Stomach smooth muscle (tissue), 2 donors: ENCODE data around the gene CPT1B.
"Not testable (repeated sequence)": the region's sequence is repeated elsewhere in the genome, so short reads cannot be mapped to it uniquely, and the experiment has no call there.

Experiments used
- H3K27ac ChIP-seq: one replicate; pipeline ENCODE4 v1.7.0; 2013; ENCODE audit warnings: mild to moderate bottlenecking, low read length, inconsistent platforms
- H3K27me3 ChIP-seq, 2 donors: one replicate each; pipeline ENCODE4 v1.7.0; 2013; ENCODE audit warnings: low read length in 2 of 2; ENCODE audit not compliant: insufficient read depth in 2 of 2, control insufficient read depth in 1 of 2
- H3K36me3 ChIP-seq, 2 donors: one replicate each; pipeline ENCODE4 v1.7.0; 2013; ENCODE audit warnings: low read length in 2 of 2; ENCODE audit not compliant: control insufficient read depth in 2 of 2, insufficient read depth in 2 of 2
- H3K4me1 ChIP-seq: one replicate; pipeline ENCODE4 v1.7.0; 2013; ENCODE audit warnings: low read length; ENCODE audit not compliant: control insufficient read depth, insufficient read depth
- H3K4me3 ChIP-seq, 2 donors: one replicate each; pipeline ENCODE4 v1.7.0; 2013; ENCODE audit warnings: low read length in 2 of 2
- H3K9ac ChIP-seq, 2 donors: one replicate each; pipeline ENCODE4 v1.7.0; 2013; ENCODE audit warnings: low read length in 2 of 2, mild to moderate bottlenecking in 1 of 2
- H3K9me3 ChIP-seq, 2 donors: one replicate each; pipeline ENCODE4 v1.7.0; 2013; ENCODE audit warnings: low read length in 2 of 2; ENCODE audit not compliant: control insufficient read depth in 2 of 2
- donor health status: healthy.
- donor health status: Pancreatic carcinoma.

Gene CPT1B

GRCh38 chr22:50620593-50621355, 42.5 kb upstream of the CPT1B start:
- H3K9ac ChIP-seq, result no peak overlapping the region

GRCh38 chr22:50614296-50614695, 36.1 kb upstream of the CPT1B start:
- not testable (repeated sequence) for H3K27ac ChIP-seq, H3K9me3 ChIP-seq, H3K9ac ChIP-seq, H3K4me1 ChIP-seq, H3K36me3 ChIP-seq, H3K4me3 ChIP-seq
- peaks cover 13 to 17% of the 10 kb centered on the region in 2 donors for H3K27me3 ChIP-seq

More at GRCh38 chr22:50620593-50621355, 42.5 kb upstream of the CPT1B start:
- Histone ChIP-seq H3K4me3 (peak overlapping the region; percentile 14 to 29), H3K27ac (no peak overlapping the region), H3K9me3 (no peaks in the 10 kb centered on the region), H3K36me3 (no peaks in the 10 kb centered on the region), H3K4me1 (peaks cover 7% of the 10 kb centered on the region), H3K27me3 (peaks cover 15 to 22% of the 10 kb centered on the region in 2 donors)

GRCh38 chr22:50613291-50613981, 35.2 kb upstream of the CPT1B start:
- H3K27me3 ChIP-seq, result peaks cover 13 to 19% of the 10 kb centered on the region in 2 donors
- H3K27ac ChIP-seq, result no peak overlapping the region
- H3K9ac ChIP-seq, result no peak overlapping the region
- H3K4me3 ChIP-seq, result no peak overlapping the region
- no peaks in the 10 kb centered on the region for H3K4me1 ChIP-seq
- no peaks in the 10 kb centered on the region for H3K9me3 ChIP-seq
- no peaks in the 10 kb centered on the region for H3K36me3 ChIP-seq

- Histone ChIP-seq H3K4me3 (no peak overlapping the region), H3K9me3 (no peaks in the 10 kb centered on the region), H3K27me3 (peaks cover 13 to 19% of the 10 kb centered on the region in 2 donors), H3K9ac (no peak overlapping the region), H3K27ac (no peak overlapping the region), H3K4me1 (no peaks in the 10 kb centered on the region), H3K36me3 (no peaks in the 10 kb centered on the region)
Measured at GRCh38 chr22:50612528-50613221, 34.4 kb upstream of the CPT1B start.

- no peaks in the 10 kb centered on the region for H3K9me3 ChIP-seq
- H3K27me3 ChIP-seq, result peaks cover 17 to 19% of the 10 kb centered on the region in 2 donors
- H3K36me3 ChIP-seq, result no peaks in the 10 kb centered on the region
- H3K27ac ChIP-seq, result no peak overlapping the region
- no peak overlapping the region for H3K4me3 ChIP-seq
- H3K4me1 ChIP-seq, result no peaks in the 10 kb centered on the region
- H3K9ac ChIP-seq, result no peak overlapping the region
Measured at GRCh38 chr22:50612168-50612527, 33.9 kb upstream of the CPT1B start.

- no peaks in the 10 kb centered on the region for H3K36me3 ChIP-seq
- H3K9me3 ChIP-seq, result no peaks in the 10 kb centered on the region
- H3K4me1 ChIP-seq, result no peaks in the 10 kb centered on the region
- H3K27ac ChIP-seq, result no peak overlapping the region
- H3K27me3 ChIP-seq, result peaks cover 19 to 20% of the 10 kb centered on the region in 2 donors
- H3K9ac ChIP-seq, result no peak overlapping the region
- H3K4me3 ChIP-seq, result no peak overlapping the region
Measured at GRCh38 chr22:50611341-50612060, 33.3 kb upstream of the CPT1B start.

- Histone ChIP-seq H3K27me3 (peaks cover 20% of the 10 kb centered on the region in 2 donors), H3K27ac (no peak overlapping the region), H3K9me3 (no peaks in the 10 kb centered on the region), H3K4me1 (no peaks in the 10 kb centered on the region), H3K36me3 (no peaks in the 10 kb centered on the region), H3K4me3 (no peak overlapping the region), H3K9ac (no peak overlapping the region)
Measured at GRCh38 chr22:50610581-50610980, 32.4 kb upstream of the CPT1B start.

GRCh38 chr22:50610041-50610451, 31.8 kb upstream of the CPT1B start:
- Histone ChIP-seq H3K36me3 (no peaks in the 10 kb centered on the region), H3K4me1 (no peaks in the 10 kb centered on the region), H3K27ac (no peak overlapping the region), H3K9ac (no peak overlapping the region), H3K9me3 (no peaks in the 10 kb centered on the region), H3K4me3 (no peak overlapping the region), H3K27me3 (peaks cover 22 to 25% of the 10 kb centered on the region in 2 donors)

- no peak overlapping the region for H3K4me3 ChIP-seq
- H3K4me1 ChIP-seq, result no peaks in the 10 kb centered on the region
- H3K9me3 ChIP-seq, result no peaks in the 10 kb centered on the region
- H3K27ac ChIP-seq, result no peak overlapping the region
- peaks cover 24 to 30% of the 10 kb centered on the region in 2 donors for H3K27me3 ChIP-seq
- H3K9ac ChIP-seq, result no peak overlapping the region
- no peaks in the 10 kb centered on the region for H3K36me3 ChIP-seq
Measured at GRCh38 chr22:50609599-50609998, 31.4 kb upstream of the CPT1B start.

- peaks cover 24 to 34% of the 10 kb centered on the region in 2 donors for H3K27me3 ChIP-seq
- no peaks in the 10 kb centered on the region for H3K9me3 ChIP-seq
- H3K36me3 ChIP-seq, result no peaks in the 10 kb centered on the region
- no peak overlapping the region for H3K9ac ChIP-seq
- no peak overlapping the region for H3K27ac ChIP-seq
- no peak overlapping the region for H3K4me3 ChIP-seq
- no peaks in the 10 kb centered on the region for H3K4me1 ChIP-seq
Measured at GRCh38 chr22:50608996-50609395, 30.8 kb upstream of the CPT1B start.
